Activated CD4-positive, alpha-beta T cell treated with anti-CD3 and anti-CD28 coated beads, Interleukin-2, amount 50 U/mL, for 16 hours (primary cell): ENCODE results near the gene NID2.

Source experiments
- DNase-seq: peaks from one replicate; pipeline ENCODE4 v3.0.0-alpha.2; 2020

The NID2 gene

GRCh38 chr14:52023518-52023917 lies 45.3 kb downstream of the NID2 start:
- no peak for DNase-seq

- DNase-seq = peak; percentile 81
Observed at GRCh38 chr14:52021957-52022600, 46.8 kb downstream of the NID2 start.

GRCh38 chr14:52020866-52021717 lies 47.8 kb downstream of the NID2 start:
- peak; percentile 18 for DNase-seq

- no peak for DNase-seq
Observed at GRCh38 chr14:52020161-52020714, 48.6 kb downstream of the NID2 start.

GRCh38 chr14:52018970-52019369 lies 49.9 kb downstream of the NID2 start:
- no peak for DNase-seq

GRCh38 chr14:52018252-52018651 lies 50.6 kb downstream of the NID2 start:
- no peak for DNase-seq

- DNase-seq = no peak
Observed at GRCh38 chr14:52015411-52016030, 53.3 kb downstream of the NID2 start.

- DNase-seq = no peak
Observed at GRCh38 chr14:52014601-52015267, 54.1 kb downstream of the NID2 start.

GRCh38 chr14:52013984-52014600 lies 54.8 kb downstream of the NID2 start:
- no peak for DNase-seq

- DNase-seq = no peak
Observed at GRCh38 chr14:52012635-52013034, 56.2 kb downstream of the NID2 start.

- no peak for DNase-seq
Observed at GRCh38 chr14:52011523-52011922, 57.3 kb downstream of the NID2 start.

GRCh38 chr14:52010173-52010693 lies 58.6 kb downstream of the NID2 start:
- no peak for DNase-seq

- DNase-seq = no peak
Observed at GRCh38 chr14:52008136-52008535, 60.7 kb downstream of the NID2 start.

- DNase-seq = no peak
Observed at GRCh38 chr14:52007637-52008036, 61.2 kb downstream of the NID2 start.

GRCh38 chr14:52007211-52007610 lies 61.6 kb downstream of the NID2 start:
- DNase-seq = no peak

GRCh38 chr14:52006361-52006760 lies 62.5 kb downstream of the NID2 start:
- no peak for DNase-seq

- no peak for DNase-seq
Observed at GRCh38 chr14:52005625-52006024, 63.2 kb downstream of the NID2 start.

GRCh38 chr14:52003324-52003723 lies 65.5 kb downstream of the NID2 start:
- DNase-seq = no peak

GRCh38 chr14:52002542-52002941 lies 66.3 kb downstream of the NID2 start:
- no peak for DNase-seq

GRCh38 chr14:52000696-52001095 lies 68.2 kb downstream of the NID2 start:
- no peak for DNase-seq

GRCh38 chr14:52000019-52000582 lies 68.8 kb downstream of the NID2 start:
- DNase-seq = no peak

- DNase-seq = no peak
Observed at GRCh38 chr14:51999084-51999483, 69.8 kb downstream of the NID2 start.
